ENCODE measurements around the gene SUMO4.

GRCh38 chr6:149445573-149445972, 45.5 kb downstream of the SUMO4 start:
- no peak for TF ChIP-seq CTCF (conservative IDR thresholded peaks at IDR 0.05; ENCODE audit: low read depth, low read length)
- TF ChIP-seq EZH2 (IDR thresholded peaks at IDR 0.05; ENCODE audit: borderline replicate concordance, low read depth, low read length, poor library complexity, severe bottlenecking) = no peak

All from A673 (cell line).